HUDEP-2 (cell line): ENCODE measurements around the gene NUBP2.

Experiments used
- DNase-seq, 76 experiments: peaks; one replicate each; lab custom pipeline; 2025; ENCODE audit not compliant: unreplicated experiment in 76 of 76; lab: John Stamatoyannopoulos, UW

The NUBP2 gene

GRCh38 chr16:1757714-1758461 is 24.9 kb upstream of the NUBP2 start:
- DNase-seq, result no peak

GRCh38 chr16:1758923-1759322 is 23.8 kb upstream of the NUBP2 start:
- no peak for DNase-seq

DNA sequence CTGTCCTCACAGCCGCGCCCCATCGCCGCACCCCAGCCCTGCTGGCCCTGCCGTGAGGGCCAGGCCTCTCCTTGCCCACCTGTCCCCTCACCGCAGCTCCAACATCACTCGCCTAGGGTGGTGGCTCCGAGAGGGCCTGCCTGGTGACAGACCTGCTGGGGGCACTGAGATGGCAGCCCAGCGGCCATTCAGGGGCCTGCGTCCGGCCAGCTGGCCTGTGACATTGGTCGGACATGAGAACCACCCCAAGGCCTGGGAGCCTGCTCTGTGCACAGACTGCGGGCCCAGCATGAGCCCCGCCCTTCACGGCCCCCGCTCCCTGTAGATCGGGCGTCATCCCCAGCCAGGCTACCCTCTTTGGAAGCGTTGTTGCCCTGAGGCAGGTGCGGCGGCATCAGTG is 23.2 kb upstream of the NUBP2 start:
- DNase-seq, result no peak

GRCh38 chr16:1760911-1761310 is 21.8 kb upstream of the NUBP2 start:
- no peak for DNase-seq

GRCh38 chr16:1761751-1762150 is 21.0 kb upstream of the NUBP2 start:
- DNase-seq, result no peak

- DNase-seq, result no peak
Observed at GRCh38 chr16:1762196-1762878, 20.4 kb upstream of the NUBP2 start.

- DNase-seq, result peak in 3 of 76 experiments; percentile 13 to 19 (median 13)
Observed at GRCh38 chr16:1762879-1763520, 19.8 kb upstream of the NUBP2 start.

GRCh38 chr16:1763521-1764511 is 18.9 kb upstream of the NUBP2 start:
- DNase-seq, result peak in 1 of 76 experiments; percentile 14

DNA sequence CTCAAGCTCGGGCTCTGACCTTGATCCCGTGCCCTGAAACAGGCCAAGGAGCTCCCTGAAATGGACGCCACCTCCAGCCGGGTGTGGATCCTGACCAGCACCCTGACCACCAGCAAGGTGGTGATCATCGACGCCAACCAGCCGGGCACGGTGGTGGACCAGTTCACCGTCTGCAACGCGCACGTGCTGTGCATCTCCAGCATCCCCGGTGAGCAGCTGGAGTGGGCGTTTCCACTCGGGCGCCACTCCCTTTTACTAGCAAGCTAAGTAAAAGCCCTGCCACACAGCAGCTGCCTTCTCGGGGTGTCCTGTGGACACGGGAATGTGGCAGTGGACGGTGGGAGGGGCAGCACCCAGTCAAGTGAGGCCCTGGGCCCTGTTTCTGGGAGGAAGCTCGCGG is 17.8 kb upstream of the NUBP2 start:
- DNase-seq, result no peak

- no peak for DNase-seq
Observed at GRCh38 chr16:1765826-1766225, 16.9 kb upstream of the NUBP2 start.

- DNase-seq, result no peak
Observed at GRCh38 chr16:1766231-1766630, 16.5 kb upstream of the NUBP2 start.

DNA sequence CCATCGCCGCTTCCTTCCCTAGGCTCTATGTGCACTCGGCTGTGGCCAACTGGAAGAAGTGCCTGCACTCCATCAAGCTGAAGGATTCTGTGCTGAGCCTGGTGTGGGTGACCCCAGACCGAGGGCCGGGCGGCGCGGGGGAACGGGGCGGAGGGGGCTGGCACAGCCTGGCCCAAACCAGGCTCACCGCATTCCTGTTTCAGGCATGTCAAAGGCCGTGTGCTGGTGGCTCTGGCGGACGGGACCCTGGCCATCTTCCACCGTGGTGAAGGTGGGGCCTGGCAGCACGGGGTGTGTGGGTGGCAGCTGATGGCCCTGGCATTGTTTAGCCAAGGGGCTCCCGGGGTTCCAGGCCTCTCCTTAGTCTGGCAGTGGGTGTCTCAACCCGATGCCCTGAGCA is 16.1 kb upstream of the NUBP2 start:
- no peak for DNase-seq

GRCh38 chr16:1767116-1767994 is 15.4 kb upstream of the NUBP2 start:
- no peak for DNase-seq

- DNase-seq, result no peak
Observed at GRCh38 chr16:1768061-1768766, 14.5 kb upstream of the NUBP2 start.

DNA sequence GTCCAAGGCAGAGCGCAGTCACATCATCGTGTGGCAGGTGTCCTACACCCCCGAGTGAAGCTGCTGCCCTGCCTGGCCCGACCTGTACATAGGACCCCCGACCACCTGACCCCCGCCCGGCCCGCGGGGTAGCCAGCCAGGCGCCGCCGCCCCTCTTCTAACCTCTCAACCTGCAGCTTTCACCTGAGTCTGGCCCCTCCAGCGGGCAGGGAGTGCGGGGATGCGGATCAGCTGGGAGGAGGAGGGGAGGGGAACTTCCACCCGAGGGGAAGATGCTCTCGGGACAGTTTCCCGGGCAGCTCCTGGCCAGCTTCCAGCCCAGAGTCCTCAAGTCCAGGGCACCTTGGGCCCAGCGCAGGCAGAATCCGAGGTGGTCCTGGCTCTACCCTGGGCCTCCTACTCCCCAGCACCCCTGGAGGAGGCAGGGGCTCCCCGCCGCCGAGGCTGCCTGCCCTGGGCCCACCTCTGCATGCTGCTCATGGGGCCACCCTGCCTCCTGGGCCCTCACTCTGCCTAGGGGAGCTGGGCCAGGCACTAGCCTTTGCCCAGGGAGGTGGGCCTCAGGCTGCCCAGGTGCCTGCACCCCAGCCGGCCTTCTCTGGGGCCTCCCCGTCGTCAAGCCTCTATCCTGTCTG is 13.9 kb upstream of the NUBP2 start:
- DNase-seq, result no peak

- no peak for DNase-seq
Observed at GRCh38 chr16:1769402-1770300, 13.1 kb upstream of the NUBP2 start.

DNA sequence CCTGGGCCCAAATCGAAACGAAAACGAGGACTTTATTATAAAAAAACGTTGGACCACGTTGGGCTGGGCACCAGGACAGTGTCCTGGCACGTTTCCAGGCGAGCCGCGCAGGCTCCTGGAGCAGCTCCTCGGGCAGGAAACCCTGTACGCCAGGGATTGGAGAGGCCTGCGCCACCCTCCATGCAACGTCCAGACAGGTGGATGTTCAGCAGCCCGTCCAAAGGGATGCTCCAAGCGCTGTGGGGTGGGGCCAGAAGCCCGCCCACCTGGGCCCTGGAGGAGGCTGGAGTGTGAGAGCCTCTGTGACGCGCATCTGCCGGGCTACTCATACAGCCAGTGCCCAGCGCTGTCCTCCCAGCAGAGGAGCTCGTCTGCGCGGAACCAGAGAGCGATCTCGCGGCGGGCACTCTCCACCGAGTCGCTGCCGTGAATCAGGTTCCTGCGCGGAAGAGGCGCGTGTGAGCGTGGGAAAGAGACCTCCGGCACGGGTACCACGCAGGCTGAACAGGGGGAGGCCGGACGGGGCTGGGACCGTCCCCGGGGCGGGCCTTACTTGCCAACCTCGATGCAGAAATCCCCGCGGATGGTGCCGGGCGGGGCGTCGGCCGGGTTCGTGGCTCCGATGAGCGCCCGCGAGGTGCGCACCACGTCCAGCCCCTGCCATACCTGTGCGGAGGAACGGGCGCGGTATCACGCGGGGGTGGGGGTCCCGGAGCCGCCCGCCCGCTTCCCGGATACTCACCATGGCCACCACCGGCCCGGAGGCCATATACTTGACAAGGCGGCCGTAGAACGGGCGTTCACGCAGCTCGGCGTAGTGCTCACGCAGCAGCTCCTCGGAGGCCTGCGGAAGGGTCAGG is 12.2 kb upstream of the NUBP2 start:
- DNase-seq, result no peak
